GM23248 (cell line): ENCODE measurements around the gene TM2D1. TPM values are rescaled to one million over a fixed set of nuclear protein-coding genes. Genes with fewer than 3 reads are reported as not detected.

Source experiments
- DNase-seq: peaks from one replicate; pipeline ENCODE4 v3.0.0-alpha.2; 2015
- H2AFZ ChIP-seq: fragments of 200-600 bp; sonication (generic); 2 replicates; pipeline ENCODE4 v1.6.1; 2016; ENCODE audit warnings: antibody characterized with exemption
- H3F3A ChIP-seq: fragments of 200-600 bp; sonication (generic); 2 replicates; pipeline ENCODE4 v1.6.1; 2016; ENCODE audit warnings: mild to moderate bottlenecking, antibody characterized with exemption, mixed run types; ENCODE audit not compliant: insufficient read depth
- H3K27ac ChIP-seq: fragments of 200-600 bp; sonication (generic); 2 replicates; pipeline ENCODE4 v1.5.1; 2016; ENCODE audit warnings: mild to moderate bottlenecking
- H3K27me3 ChIP-seq: fragments of 200-600 bp; sonication (generic); replicated peaks from 2 replicates; pipeline ENCODE4 v1.6.1; 2016; ENCODE audit warnings: mild to moderate bottlenecking; ENCODE audit not compliant: insufficient read depth
- H3K36me3 ChIP-seq: fragments of 200-600 bp; sonication (generic); 2 replicates; pipeline ENCODE4 v1.6.1; 2016; ENCODE audit warnings: low read depth, mild to moderate bottlenecking
- H3K4me1 ChIP-seq: fragments of 200-600 bp; sonication (generic); 2 replicates; pipeline ENCODE4 v1.6.1; 2016; ENCODE audit warnings: mild to moderate bottlenecking; ENCODE audit not compliant: insufficient read depth
- H3K4me2 ChIP-seq: fragments of 200-600 bp; sonication (generic); one replicate; pipeline ENCODE4 v1.6.1; 2016; ENCODE audit warnings: mild to moderate bottlenecking; ENCODE audit not compliant: unreplicated experiment
- H3K4me3 ChIP-seq: fragments of 200-600 bp; sonication (generic); 2 replicates; pipeline ENCODE4 v1.5.1; 2016; ENCODE audit warnings: mild to moderate bottlenecking
- H3K79me2 ChIP-seq: fragments of 200-600 bp; sonication (generic); 2 replicates; pipeline ENCODE4 v1.6.1; 2016; ENCODE audit warnings: mild to moderate bottlenecking; ENCODE audit not compliant: insufficient read depth
- H3K9ac ChIP-seq: fragments of 200-600 bp; sonication (generic); 2 replicates; pipeline ENCODE4 v1.6.1; 2016; ENCODE audit warnings: mild to moderate bottlenecking
- H3K9me2 ChIP-seq: fragments of 200-600 bp; sonication (generic); 2 replicates; pipeline ENCODE4 v1.6.1; 2016; ENCODE audit warnings: mixed run types, mild to moderate bottlenecking, moderate library complexity; ENCODE audit not compliant: insufficient read depth
- H3K9me3 ChIP-seq: fragments of 200-600 bp; sonication (generic); one replicate; pipeline ENCODE4 v1.6.1; 2017; ENCODE audit warnings: low read depth
- H4K20me1 ChIP-seq: fragments of 200-600 bp; sonication (generic); 2 replicates; pipeline ENCODE4 v1.6.0; 2016; ENCODE audit not compliant: insufficient read depth
- EZH2 ChIP-seq: fragments of 200-600 bp; sonication (generic); IDR thresholded peaks from 2 replicates; pipeline ENCODE4 v1.6.1; 2018; ENCODE audit warnings: antibody characterized with exemption, mild to moderate bottlenecking; ENCODE audit not compliant: insufficient read depth, poor library complexity, severe bottlenecking
- EZH2phosphoT487 ChIP-seq: fragments of 200-600 bp; sonication (generic); IDR thresholded peaks from 2 replicates; pipeline ENCODE4 v1.6.1; 2018; ENCODE audit warnings: antibody characterized with exemption, moderate library complexity, mild to moderate bottlenecking, low read depth; ENCODE audit not compliant: insufficient read depth
- WGBS, 2 experiments: methylation state at CpG; one replicate each; pipeline ENCODE4 v1.1.6; 2015 to 2017; ENCODE audit warnings: low lambda C conversion rate in 2 of 2, low coverage in 1 of 2; ENCODE audit errors: missing lambda C conversion rate in 2 of 2; 5-methylcytosine and 5-hydroxymethylcytosine counted together
- in situ Hi-C: fragments of 300-500 bp; cut with MboI; formaldehyde crosslinking; loops from 2 replicates; pipeline ENCODE4 v1.15.0; 2020
- polyA plus RNA-seq: library from polyadenylated mRNA; unstranded; fragments of >200 nt; fragmentation: Nextera tagmentation; extraction: Ambion mirVana; gene quantifications from 2 replicates; pipeline ENCODE4 v1.2.1, GENCODE V29; 2016
- total RNA-seq: library from RNA; depleted of rRNA; stranded (reverse); fragments of >200 nt; shearing (Covaris generic); gene quantifications from 2 replicates; pipeline ENCODE4 v1.2.3, GENCODE V29; 2014

TM2D1 gene
- total and polyA plus RNA-seq, 2 experiments from 2014 or later: 81.0 to 91.8 TPM

- Histone ChIP-seq H3K4me3 (no peak overlapping the region), H4K20me1 (no peaks in the 10 kb centered on the region), H3K4me1 (peaks cover 17% of the 10 kb centered on the region), H3F3A (peaks cover 18% of the 10 kb centered on the region), H3K27me3 (no peaks in the 10 kb centered on the region), H3K36me3 (no peaks in the 10 kb centered on the region), H2AFZ (no peak overlapping the region), H3K4me2 (no peak overlapping the region), H3K9me2 (no peaks in the 10 kb centered on the region), H3K9ac (no peak overlapping the region), H3K27ac (no peak overlapping the region), H3K9me3 (no peaks in the 10 kb centered on the region), H3K79me2 (no peaks in the 10 kb centered on the region)
- no peak for DNase-seq
- TF ChIP-seq EZH2 (no peak), EZH2phosphoT487 (no peak)
- in situ Hi-C loops: no loop called here
- WGBS, 2 experiments: 88 to 95% methylated on average over 4 of the region's 4 CpGs
Measured at GRCh38 chr1:61754545-61754944, 29.6 kb upstream of the TM2D1 start.

- Histone ChIP-seq H3F3A (peaks cover 17% of the 10 kb centered on the region), H3K79me2 (no peaks in the 10 kb centered on the region), H4K20me1 (no peaks in the 10 kb centered on the region), H3K27me3 (no peaks in the 10 kb centered on the region), H3K9ac (no peak overlapping the region), H3K4me1 (peaks cover 16% of the 10 kb centered on the region), H3K36me3 (no peaks in the 10 kb centered on the region), H2AFZ (no peak overlapping the region), H3K4me3 (no peak overlapping the region), H3K9me3 (no peaks in the 10 kb centered on the region), H3K27ac (no peak overlapping the region), H3K4me2 (no peak overlapping the region), H3K9me2 (no peaks in the 10 kb centered on the region)
- in situ Hi-C loops: no loop called here
- TF ChIP-seq EZH2: no peak
- no peak for TF ChIP-seq EZH2phosphoT487
- DNase-seq: no peak
- 70 to 84% methylated on average over 1 of the region's 1 CpG for WGBS, 2 experiments
Measured at GRCh38 chr1:61753998-61754508, 29.1 kb upstream of the TM2D1 start.

GRCh38 chr1:61752921-61753389 is 28.0 kb upstream of the TM2D1 start:
- Histone ChIP-seq H3K9ac (no peak overlapping the region), H3K4me3 (no peak overlapping the region), H3K9me3 (no peaks in the 10 kb centered on the region), H3K79me2 (no peaks in the 10 kb centered on the region), H2AFZ (no peak overlapping the region), H3K27ac (no peak overlapping the region), H3K4me2 (no peak overlapping the region), H4K20me1 (no peaks in the 10 kb centered on the region), H3K27me3 (no peaks in the 10 kb centered on the region), H3K4me1 (peaks cover 6% of the 10 kb centered on the region), H3K9me2 (no peaks in the 10 kb centered on the region), H3F3A (peaks cover 8% of the 10 kb centered on the region), H3K36me3 (no peaks in the 10 kb centered on the region)
- DNase-seq: no peak
- TF ChIP-seq EZH2 (no peak), EZH2phosphoT487 (no peak)
- 95 to 100% methylated on average over 1 of the region's 1 CpG for WGBS, 2 experiments
- in situ Hi-C loops: no loop called here

GRCh38 chr1:61749574-61749973 is 24.6 kb upstream of the TM2D1 start:
- in situ Hi-C loops: no loop called here
- no peaks in the 10 kb centered on the region for H3K27me3 ChIP-seq
- H3K9ac ChIP-seq: no peak overlapping the region
- no peak overlapping the region for H3K4me2 ChIP-seq
- TF ChIP-seq EZH2phosphoT487 (no peak), EZH2 (no peak)
- WGBS, 2 experiments: 96 to 100% methylated on average over 2 of the region's 2 CpGs
- no peaks in the 10 kb centered on the region for H3K36me3 ChIP-seq
- 0 out of 2 replicates have a peak, but pooled peaks cover under 1% of the 10 kb centered on the region for H3F3A ChIP-seq
- H3K27ac ChIP-seq: no peak overlapping the region
- no peak overlapping the region for H2AFZ ChIP-seq
- no peak for DNase-seq
- H3K4me1 ChIP-seq: peaks cover 15% of the 10 kb centered on the region
- no peaks in the 10 kb centered on the region for H3K79me2 ChIP-seq
- no peak overlapping the region for H3K4me3 ChIP-seq
- no peaks in the 10 kb centered on the region for H3K9me2 ChIP-seq
- H4K20me1 ChIP-seq: no peaks in the 10 kb centered on the region
- H3K9me3 ChIP-seq: no peaks in the 10 kb centered on the region

GRCh38 chr1:61748566-61748965 is 23.6 kb upstream of the TM2D1 start:
- DNase-seq: no peak
- TF ChIP-seq EZH2phosphoT487: no peak
- no peak for TF ChIP-seq EZH2
- Histone ChIP-seq H3K27me3 (no peaks in the 10 kb centered on the region), H3K27ac (no peak overlapping the region), H3K4me1 (peaks cover 15% of the 10 kb centered on the region), H2AFZ (no peak overlapping the region), H4K20me1 (no peaks in the 10 kb centered on the region), H3K79me2 (no peaks in the 10 kb centered on the region), H3K9me3 (no peaks in the 10 kb centered on the region), H3K9me2 (no peaks in the 10 kb centered on the region), H3F3A (peaks cover 7% of the 10 kb centered on the region; the same call in 1 of the 2 replicates), H3K4me3 (no peak overlapping the region), H3K36me3 (no peaks in the 10 kb centered on the region), H3K4me2 (no peak overlapping the region), H3K9ac (no peak overlapping the region)
- 96 to 99% methylated on average over 4 of the region's 4 CpGs for WGBS, 2 experiments
- in situ Hi-C loops: no loop called here
